Measurements from ENCODE around the gene ACOX3.
"Not testable (repeated sequence)": the region's sequence is repeated elsewhere in the genome, so short reads cannot be mapped to it uniquely, and the experiment has no call there.

ACOX3 gene

GRCh38 chr4:8348071-8348470, 92.5 kb downstream of the ACOX3 start:
- DNase-seq, result no peak

GRCh38 chr4:8347660-8348059, 92.9 kb downstream of the ACOX3 start:
- no peak for DNase-seq

- DNase-seq, result no peak
Measured at GRCh38 chr4:8346838-8347605, 93.5 kb downstream of the ACOX3 start.

GRCh38 chr4:8345946-8346814, 94.3 kb downstream of the ACOX3 start:
- no peak for DNase-seq

- DNase-seq, result no peak
Measured at GRCh38 chr4:8345053-8345945, 95.2 kb downstream of the ACOX3 start.

- DNase-seq, result no peak
Measured at GRCh38 chr4:8344377-8344776, 96.1 kb downstream of the ACOX3 start.

- DNase-seq, result no peak
Measured at GRCh38 chr4:8343967-8344331, 96.6 kb downstream of the ACOX3 start.

GRCh38 chr4:8343262-8343966, 97.1 kb downstream of the ACOX3 start:
- DNase-seq, result no peak

- no peak for DNase-seq
Measured at GRCh38 chr4:8342651-8343261, 97.8 kb downstream of the ACOX3 start.

- no peak for DNase-seq
Measured at GRCh38 chr4:8341691-8342090, 98.8 kb downstream of the ACOX3 start.

- not testable (repeated sequence) for DNase-seq
Measured at GRCh38 chr4:8341281-8341680, 99.2 kb downstream of the ACOX3 start.

- no peak for DNase-seq
Measured at GRCh38 chr4:8340781-8341241, 99.7 kb downstream of the ACOX3 start.

GRCh38 chr4:8338351-8338961, 102.1 kb downstream of the ACOX3 start:
- DNase-seq, result no peak

- DNase-seq, result no peak
Measured at GRCh38 chr4:8336412-8337075, 104.0 kb downstream of the ACOX3 start.

GRCh38 chr4:8335848-8336247, 104.7 kb downstream of the ACOX3 start:
- DNase-seq, result no peak

- DNase-seq, result no peak
Measured at GRCh38 chr4:8334786-8335460, 105.6 kb downstream of the ACOX3 start.

- DNase-seq, result no peak
Measured at GRCh38 chr4:8333726-8334460, 106.6 kb downstream of the ACOX3 start.

- DNase-seq, result no peak
Measured at GRCh38 chr4:8332891-8333331, 107.6 kb downstream of the ACOX3 start.
